Measurements from ENCODE around the gene SPATA31D3.
"Not testable (repeated sequence)": the region's sequence is repeated elsewhere in the genome, so short reads cannot be mapped to it uniquely, and the experiment has no call there.

SPATA31D3 gene

DNA sequence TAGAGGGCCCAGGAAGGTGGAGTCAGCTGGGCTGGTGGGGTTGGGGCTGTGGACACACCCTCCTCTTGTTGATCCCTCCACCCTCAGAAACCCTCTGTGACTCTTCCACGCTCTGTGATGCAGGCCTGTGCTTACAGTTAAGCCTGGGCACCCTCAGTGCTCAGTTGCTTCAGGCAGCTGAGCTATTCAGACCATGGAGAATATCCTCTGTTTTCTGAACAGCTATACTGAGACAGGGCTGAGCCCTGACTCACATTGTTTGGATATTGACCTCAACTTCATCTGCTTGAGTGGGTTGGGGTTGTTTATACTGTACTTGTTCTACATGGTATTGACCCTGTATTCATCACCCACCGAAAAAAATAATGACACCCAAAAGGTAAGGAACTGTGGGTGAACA, at the start of gene SPATA31D3:
TSS of gene SPATA31D3 (plus strand) at position 108 of the 400 bp plus-strand sequence. CDS start at position 194, 86 bp downstream.
- not testable (repeated sequence) for DNase-seq (ENCODE audit: low read depth, low spot score); H3K27ac ChIP-seq

DNA sequence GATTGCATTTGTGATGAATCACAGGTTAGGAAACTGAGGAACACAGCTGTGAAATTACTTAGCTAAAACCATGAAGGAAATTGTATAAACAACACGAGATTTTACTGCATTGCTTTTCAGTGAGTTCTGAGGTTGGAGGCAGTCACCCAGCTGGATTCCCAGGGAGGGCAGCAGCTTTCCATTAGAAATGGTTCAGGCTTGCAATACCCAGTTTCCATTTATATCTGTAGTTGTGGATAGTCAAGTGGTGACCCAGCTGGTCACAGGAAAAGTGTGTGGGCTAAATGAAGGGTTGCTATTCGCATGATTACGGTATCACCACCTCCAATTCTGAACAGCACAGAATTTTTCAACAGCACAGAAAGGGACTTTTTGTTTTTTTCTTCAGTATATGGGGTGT, 49.4 kb upstream of the SPATA31D3 start:
- H3K27ac ChIP-seq, result no peak overlapping the region
- DNase-seq (ENCODE audit: low read depth, low spot score), result no peak

DNA sequence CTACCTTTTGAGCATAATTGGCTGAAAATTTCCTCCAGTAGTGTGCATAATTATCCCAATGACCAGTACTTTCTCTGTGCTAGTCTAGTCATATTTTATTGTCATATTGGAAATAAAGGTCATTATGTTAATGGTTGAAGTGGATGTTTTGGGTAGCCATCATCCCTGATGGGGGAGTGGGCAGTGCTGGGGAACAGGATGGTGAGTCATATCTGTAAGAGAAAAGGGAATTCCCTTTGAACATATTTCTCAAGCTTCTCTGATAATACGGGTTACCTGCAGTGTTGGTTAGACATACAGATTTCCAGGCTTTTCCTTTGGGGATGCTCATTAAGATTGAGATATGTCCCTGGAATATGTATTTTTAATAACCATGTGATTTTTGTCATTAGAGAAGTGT, 48.4 kb upstream of the SPATA31D3 start:
- DNase-seq (ENCODE audit: low read depth, low spot score), result no peak
- no peak overlapping the region for H3K27ac ChIP-seq

DNA sequence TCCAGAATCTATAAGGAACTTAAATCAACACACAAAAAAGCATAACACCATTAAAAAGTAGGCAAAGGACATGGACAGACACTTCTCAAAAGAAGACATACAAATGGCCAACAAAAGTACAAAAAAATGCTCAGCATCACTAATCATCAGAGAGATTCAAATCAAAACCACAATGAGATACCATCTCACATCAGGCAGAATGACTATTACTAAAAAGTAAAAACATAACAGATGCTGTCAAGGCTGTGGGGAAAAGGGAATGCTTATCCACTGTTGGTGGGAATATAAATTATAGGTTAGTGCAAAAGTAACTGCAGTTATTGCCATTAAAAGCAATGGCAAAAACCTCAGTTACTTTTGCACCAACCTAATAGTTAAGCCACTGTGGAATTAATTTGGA, 47.2 kb upstream of the SPATA31D3 start:
- no peak overlapping the region for H3K27ac ChIP-seq
- no peak for DNase-seq (ENCODE audit: low read depth, low spot score)

DNA sequence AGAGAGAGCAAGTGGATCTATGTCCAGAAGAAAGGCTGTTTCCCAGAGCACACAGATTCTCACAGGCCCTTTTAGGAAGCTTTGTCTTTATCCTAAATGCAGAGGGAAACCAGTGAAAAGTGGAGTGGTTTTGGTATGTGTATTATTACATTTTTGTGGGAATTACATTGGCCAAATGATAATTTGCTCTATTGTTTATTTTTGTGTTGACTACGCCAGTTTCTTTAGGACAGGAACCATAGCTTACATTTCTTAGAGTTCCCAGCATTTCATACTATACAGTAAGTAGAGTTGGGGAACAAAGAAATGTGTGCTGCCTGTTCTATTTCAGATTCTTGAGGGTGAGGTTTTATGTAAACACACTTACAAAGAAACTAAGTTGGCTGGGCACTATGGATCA, 44.4 kb upstream of the SPATA31D3 start:
- DNase-seq (ENCODE audit: low read depth, low spot score), result no peak

DNA sequence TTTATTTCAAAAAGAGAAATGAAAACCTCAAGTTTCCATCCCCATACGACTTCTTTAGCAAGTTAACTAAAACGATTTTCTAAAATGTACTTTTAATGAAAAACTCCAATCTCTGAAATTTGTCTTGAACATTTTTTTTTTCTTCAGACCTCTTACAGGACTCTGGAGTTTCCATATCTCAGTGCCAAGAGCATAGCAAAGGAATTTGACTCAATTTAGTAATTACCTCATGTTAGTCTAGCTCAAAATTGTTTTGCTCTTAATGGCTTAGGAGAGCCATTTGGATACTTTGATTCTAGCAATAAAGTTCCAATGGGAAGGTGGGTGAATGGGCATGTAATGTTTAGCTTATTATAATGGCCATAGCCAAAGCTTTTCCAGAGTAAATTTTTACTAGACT, 41.1 kb upstream of the SPATA31D3 start:
- DNase-seq (ENCODE audit: low read depth, low spot score), result no peak

More for the DNA sequence above, 44.4 kb upstream of the SPATA31D3 start:
- no peak overlapping the region for H3K27ac ChIP-seq

DNA sequence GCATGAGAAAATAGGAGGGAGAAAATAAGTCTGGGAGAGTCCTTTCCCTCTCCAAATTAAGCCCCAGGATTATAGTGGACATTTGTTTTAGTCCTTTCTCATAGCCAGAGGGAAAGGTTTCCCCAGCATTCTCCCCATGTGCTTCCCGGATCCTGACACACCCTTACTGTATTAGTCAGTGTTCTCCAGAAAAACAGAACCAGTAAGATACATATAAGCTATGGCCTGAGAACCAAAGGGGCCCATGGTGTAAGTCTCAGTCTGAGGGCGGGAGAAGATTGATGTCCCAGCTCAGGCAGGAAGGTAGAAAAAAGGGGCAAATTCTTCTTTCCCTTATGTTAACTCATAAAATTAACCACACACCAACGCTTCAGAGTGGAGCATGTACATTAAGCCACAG, 40.7 kb upstream of the SPATA31D3 start:
- no peak overlapping the region for H3K27ac ChIP-seq
- no peak for DNase-seq (ENCODE audit: low read depth, low spot score)

More for the DNA sequence above, 41.1 kb upstream of the SPATA31D3 start:
- H3K27ac ChIP-seq, result no peak overlapping the region

DNA sequence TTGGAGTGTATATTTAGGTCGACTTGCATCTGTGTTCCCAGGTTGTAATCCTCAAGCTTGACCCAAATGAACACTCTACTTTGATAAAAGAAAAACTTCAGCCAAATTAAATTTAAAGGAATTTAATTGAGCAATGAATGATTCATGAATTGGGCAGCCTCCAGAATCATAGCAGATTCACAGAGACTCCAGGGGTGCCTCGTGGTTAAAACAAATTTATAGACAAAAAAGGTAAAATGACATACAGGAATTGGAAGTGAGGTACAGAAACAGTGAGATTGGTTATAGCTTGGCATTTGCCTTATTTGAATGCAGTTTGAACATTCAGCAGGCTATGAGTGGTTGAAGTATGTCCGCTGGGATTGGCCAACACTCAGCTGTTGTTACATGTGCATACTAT, 36.6 kb upstream of the SPATA31D3 start:
- no peak overlapping the region for H3K27ac ChIP-seq
- DNase-seq (ENCODE audit: low read depth, low spot score), result no peak

DNA sequence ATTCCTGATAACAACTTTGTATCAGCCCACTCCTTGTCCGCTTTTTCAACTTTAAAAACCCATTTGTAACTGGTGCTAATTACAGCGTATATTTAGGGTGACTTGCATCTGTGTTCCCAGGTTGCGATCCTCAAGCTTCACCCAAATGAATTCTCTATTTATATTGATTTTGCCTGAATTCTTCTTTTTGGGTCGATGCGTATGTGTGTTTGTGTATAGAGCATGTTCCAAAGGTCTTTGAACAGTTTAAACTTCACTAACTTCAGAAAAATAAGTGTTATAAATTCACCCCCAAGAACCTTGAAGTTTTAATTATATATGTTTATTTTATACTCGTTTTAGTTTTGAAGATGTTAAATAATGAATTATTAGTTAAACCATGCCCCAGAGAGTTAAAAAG, 31.2 kb upstream of the SPATA31D3 start:
- H3K27ac ChIP-seq, result no peak overlapping the region
- no peak for DNase-seq (ENCODE audit: low read depth, low spot score)

DNA sequence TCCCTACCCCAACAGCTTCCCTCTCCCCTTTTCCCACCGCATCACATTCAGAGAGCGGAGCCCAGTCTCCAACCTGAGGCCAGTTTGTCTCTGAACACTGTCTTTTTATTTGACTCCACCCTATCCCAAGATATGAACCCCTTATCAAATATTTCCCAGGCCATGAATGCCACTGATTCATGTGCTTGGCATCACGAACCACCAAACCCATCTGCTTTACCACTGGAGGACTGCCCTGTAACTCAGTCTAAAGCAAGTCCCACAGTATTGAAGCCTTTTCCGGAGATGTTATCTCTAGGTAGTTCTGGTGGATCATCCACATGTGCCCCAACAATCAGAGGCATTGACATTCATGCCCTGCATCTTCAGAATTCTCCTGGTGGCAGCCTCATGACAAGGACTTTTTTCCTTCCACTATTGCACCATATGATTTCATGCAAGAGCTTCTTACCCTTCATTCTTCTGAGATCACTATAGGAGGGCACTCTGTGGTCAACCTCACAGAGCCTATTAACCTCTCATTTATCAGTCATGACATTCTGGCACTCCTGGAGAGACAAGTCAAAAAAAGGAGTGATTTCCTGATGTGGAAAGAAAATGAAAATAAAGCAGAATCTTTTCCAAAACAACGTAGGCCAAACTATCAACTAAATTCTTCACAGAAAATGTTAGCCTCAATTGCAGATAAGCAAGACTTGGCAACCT, 27.3 kb upstream of the SPATA31D3 start:
- no peak for DNase-seq (ENCODE audit: low read depth, low spot score)
- no peak overlapping the region for H3K27ac ChIP-seq

DNA sequence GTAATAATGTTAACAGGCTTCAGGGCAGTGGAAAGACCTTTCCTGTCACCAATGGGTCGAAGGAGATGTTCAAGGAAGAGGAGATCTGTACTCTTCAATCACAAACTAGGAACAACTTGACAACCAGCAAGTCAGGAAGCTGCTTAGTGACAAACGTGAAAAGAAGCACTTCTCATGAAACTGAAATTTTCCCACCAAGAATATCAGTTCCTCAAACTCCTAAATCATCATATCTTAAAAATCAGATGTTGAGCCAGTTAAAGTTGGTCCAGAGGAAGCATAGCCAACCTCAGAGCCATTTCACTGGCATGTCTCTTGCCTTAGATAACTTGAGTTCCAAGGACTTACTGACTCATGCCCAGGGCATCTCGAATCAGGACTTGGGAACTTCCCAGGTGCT, 24.8 kb upstream of the SPATA31D3 start:
- not testable (repeated sequence) for H3K27ac ChIP-seq

DNA sequence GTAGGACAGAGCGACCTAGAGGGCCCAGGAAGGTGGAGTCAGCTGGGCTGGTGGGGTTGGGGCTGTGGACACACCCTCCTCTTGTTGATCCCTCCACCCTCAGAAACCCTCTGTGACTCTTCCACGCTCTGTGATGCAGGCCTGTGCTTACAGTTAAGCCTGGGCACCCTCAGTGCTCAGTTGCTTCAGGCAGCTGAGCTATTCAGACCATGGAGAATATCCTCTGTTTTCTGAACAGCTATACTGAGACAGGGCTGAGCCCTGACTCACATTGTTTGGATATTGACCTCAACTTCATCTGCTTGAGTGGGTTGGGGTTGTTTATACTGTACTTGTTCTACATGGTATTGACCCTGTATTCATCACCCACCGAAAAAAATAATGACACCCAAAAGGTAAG, 15.0 kb upstream of the SPATA31D3 start, which contains the start of gene SPATA31D4:
TSS of gene SPATA31D4 (plus strand) at position 124 of the 400 bp plus-strand sequence. CDS start at position 210, 86 bp downstream.
- not testable (repeated sequence) for DNase-seq (ENCODE audit: low read depth, low spot score); H3K27ac ChIP-seq

More for the DNA sequence above, 24.8 kb upstream of the SPATA31D3 start:
- DNase-seq (ENCODE audit: low read depth, low spot score), result not testable (repeated sequence)

DNA sequence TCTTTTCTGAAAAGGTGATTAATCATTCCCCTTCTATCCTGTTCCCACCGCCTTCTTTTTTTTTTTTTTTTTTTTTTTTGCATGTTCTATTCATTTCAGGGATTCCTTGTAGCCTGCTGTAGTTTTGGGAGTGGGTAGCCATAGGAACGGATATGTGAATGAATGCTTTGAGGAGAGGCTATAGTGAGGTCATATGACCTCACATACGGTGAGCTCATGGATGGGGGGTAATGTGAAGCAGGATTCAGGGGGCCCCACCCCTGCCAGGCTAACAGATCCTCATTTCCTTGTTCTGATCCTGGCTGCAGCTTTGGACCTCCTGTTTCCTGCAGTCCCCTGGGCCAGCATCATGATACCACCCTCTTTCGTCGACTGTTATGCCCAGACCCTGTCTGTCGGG, 13.2 kb upstream of the SPATA31D3 start:
- not testable (repeated sequence) for DNase-seq (ENCODE audit: low read depth, low spot score); H3K27ac ChIP-seq

DNA sequence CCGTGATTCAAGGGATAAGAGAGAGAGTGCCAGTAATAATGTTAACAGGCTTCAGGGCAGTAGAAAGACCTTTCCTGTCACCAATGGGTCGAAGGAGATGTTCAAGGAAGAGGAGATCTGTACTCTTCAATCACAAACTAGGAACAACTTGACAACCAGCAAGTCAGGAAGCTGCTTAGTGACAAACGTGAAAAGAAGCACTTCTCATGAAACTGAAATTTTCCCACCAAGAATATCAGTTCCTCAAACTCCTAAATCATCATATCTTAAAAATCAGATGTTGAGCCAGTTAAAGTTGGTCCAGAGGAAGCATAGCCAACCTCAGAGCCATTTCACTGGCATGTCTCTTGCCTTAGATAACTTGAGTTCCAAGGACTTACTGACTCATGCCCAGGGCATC, 9.8 kb upstream of the SPATA31D3 start:
- H3K27ac ChIP-seq; DNase-seq (ENCODE audit: low read depth, low spot score): not testable (repeated sequence)

DNA sequence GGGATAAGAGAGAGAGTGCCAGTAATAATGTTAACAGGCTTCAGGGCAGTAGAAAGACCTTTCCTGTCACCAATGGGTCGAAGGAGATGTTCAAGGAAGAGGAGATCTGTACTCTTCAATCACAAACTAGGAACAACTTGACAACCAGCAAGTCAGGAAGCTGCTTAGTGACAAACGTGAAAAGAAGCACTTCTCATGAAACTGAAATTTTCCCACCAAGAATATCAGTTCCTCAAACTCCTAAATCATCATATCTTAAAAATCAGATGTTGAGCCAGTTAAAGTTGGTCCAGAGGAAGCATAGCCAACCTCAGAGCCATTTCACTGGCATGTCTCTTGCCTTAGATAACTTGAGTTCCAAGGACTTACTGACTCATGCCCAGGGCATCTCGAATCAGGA, 5.3 kb downstream of the SPATA31D3 start:
- H3K27ac ChIP-seq; DNase-seq (ENCODE audit: low read depth, low spot score): not testable (repeated sequence)

DNA sequence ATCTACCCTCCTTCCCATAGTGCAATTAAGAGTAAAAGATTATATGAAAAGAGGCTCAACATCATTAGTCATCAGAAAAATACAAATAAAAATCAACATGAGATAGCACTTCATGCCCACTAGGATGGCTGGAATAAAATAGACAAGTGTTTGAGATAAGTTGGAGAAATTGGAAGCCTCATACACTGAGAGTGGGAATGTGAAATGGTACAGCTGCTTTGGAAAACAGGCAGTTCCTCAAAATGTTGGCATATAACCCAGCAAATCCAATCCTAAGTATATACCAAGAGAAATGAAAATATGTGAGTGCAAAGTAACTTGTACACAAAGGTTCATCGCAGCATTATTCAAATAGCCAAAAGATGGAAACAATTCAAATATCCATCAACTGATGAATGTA, 9.8 kb downstream of the SPATA31D3 start:
- no peak for DNase-seq (ENCODE audit: low read depth, low spot score)
- no peak overlapping the region for H3K27ac ChIP-seq

DNA sequence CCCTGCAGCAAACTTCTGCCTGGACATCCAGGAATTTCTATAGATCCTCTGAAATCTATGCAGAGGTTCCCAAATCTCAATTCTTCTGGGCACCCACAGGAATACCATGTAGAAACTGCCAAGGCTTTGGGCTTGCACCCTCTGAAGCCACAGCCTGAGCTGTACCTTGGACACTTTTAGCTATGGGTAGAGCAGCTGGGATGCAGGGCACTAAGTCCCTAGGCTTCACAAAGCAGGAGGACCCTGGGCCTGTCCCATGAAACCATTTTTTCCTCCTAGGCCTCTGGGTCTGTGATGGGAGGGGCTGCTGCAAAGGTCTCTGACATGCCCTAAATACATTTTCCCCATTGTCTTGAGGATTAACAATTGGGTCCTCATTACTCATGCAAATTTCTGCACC, 12.3 kb downstream of the SPATA31D3 start:
- DNase-seq (ENCODE audit: low read depth, low spot score), result no peak
- H3K27ac ChIP-seq, result no peak overlapping the region

DNA sequence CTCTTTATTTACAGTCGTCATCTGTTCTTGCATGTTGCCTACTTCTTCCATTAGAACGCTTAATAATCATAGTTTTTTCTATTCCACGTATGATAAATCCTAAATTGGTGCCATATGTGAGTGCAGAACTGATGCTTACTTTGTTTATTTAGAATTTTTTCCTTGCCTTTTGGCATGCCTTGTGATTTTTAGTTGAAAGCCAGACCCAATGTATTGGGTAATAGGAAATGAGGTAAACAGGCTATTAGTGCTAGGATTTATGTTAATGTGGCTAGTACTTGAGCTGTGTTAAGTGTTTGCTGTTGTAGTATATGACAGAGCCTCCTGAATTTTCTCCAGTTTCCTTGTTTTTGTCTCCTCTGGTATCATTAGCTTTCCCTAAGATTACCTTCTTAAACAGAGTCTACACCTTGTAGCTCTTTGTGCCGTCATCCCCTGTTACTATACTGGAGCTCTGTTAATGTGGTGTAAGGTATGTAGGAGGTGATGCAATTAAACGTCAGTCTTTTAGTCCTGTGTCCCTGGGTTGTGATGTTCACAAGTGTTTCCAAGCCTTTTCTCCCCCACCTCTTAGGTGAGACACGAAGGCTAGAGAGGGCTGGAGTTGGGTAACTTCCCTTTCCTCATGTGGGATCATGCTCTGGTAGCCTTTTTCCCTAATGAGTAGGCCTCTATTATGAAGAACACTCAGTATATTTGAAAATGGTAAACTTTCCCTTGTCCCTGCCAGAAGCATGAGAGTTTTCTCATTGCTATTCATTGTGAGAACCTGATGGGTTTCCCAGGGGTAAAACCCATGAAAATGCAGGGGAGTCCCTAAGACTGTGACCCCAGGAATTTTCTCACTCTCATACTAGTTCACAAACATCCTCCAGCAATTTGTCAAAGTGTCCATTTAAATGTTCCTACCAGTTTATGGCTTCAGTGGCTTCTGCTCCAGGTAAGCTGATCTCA, 21.2 kb downstream of the SPATA31D3 start:
- no peak overlapping the region for H3K27ac ChIP-seq
- no peak for DNase-seq (ENCODE audit: low read depth, low spot score)

DNA sequence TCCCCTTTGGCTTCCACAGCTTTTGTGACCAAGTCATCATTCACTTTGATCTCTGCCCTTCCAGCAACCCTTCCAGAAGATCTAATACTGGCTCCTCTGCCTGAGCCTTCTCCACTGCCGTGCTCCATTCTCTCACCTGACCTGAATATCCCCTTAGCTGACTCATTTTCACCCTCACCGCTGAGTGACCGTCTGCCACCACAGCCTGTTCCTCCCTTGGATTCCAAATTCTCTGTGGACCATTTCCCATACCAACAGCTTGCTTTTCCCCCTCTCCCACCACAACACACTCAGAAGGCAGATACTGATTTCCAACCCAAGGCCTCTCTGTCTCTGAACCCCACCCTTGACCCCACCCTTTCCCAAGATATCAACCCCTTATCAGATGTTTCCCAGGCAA, 24.7 kb downstream of the SPATA31D3 start:
- no peak overlapping the region for H3K27ac ChIP-seq
- DNase-seq (ENCODE audit: low read depth, low spot score), result no peak

DNA sequence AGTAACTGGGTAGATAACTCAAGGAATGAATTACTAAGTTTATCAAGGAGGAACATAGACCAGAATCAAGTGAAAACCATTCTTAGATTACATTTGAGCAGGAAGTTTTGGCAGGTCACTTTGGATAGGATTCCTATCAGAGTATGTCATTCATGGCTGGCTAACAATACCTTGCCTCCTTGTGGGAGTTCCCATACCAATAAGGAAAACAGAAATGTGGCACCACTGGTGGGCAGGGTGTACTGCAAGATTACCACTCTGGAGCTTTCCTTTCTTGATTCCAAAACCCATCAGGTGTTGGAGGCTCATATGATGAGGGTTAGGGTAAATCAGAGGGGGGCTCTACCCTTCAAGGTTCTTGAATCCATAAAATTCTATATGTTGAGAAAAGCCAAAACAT, 26.7 kb downstream of the SPATA31D3 start:
- no peak for DNase-seq (ENCODE audit: low read depth, low spot score)

DNA sequence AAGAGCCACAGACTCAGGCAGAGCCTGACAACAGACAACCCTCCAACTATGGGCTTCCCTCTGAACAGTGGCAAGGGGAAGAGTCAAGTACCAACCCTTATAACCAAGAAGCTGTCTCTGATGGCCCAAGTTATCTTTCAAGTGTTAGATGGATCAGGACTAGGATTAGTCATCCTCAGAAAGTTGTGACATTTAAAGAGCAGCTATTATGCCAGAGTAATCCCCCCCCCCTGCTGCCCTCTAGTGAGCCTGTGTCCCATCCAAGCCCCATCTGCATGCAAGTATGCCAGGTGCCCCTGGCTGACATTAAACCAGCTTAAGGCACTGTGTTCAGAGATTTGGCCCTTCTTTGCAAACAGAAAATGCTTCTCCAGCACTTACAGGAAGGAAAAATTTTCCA, 28.4 kb downstream of the SPATA31D3 start:
- no peak for DNase-seq (ENCODE audit: low read depth, low spot score)
- H3K27ac ChIP-seq, result no peak overlapping the region

More for the DNA sequence above, 26.7 kb downstream of the SPATA31D3 start:
- H3K27ac ChIP-seq, result no peak overlapping the region

Data from epithelial cell of prostate (primary cell).